NCI-H1417 (cell line): ENCODE results near the gene MYO1D.
"Not testable (repeated sequence)": the region's sequence is repeated elsewhere in the genome, so short reads cannot be mapped to it uniquely, and the experiment has no call there.

Experiments used
- DNase-seq, 3 experiments: peaks; one replicate each; lab custom pipeline; 2025; lab: John Stamatoyannopoulos, UW

The MYO1D gene

GRCh38 chr17:32876417-32877163 is at the start of gene MYO1D:
Gene MYO1D, minus strand, starts transcription at chr17:32877124. Its CDS starts 252 bp downstream, at chr17:32876872.
- peak; percentile 54 to 90 (median 83) for DNase-seq

DNA sequence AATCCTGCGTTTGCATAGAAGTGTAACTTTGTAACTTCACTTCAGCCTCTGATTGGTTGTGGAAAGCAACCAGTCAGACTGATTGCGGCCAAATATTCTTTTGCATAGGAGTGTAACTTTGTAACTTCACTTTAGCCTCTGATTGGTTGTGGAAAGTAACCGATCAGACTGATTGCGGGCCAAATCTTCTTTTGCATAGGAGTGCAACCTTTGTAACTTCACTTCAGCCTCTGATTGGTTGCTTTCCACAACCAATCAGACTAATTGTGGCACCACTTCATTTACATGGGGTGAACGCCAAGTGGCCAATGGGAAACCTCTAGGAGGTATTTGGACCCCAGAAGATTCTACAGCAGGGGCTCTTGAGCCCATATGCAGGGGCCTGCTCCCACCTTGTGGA is 49.3 kb upstream of the MYO1D start:
- DNase-seq, result no peak

DNA sequence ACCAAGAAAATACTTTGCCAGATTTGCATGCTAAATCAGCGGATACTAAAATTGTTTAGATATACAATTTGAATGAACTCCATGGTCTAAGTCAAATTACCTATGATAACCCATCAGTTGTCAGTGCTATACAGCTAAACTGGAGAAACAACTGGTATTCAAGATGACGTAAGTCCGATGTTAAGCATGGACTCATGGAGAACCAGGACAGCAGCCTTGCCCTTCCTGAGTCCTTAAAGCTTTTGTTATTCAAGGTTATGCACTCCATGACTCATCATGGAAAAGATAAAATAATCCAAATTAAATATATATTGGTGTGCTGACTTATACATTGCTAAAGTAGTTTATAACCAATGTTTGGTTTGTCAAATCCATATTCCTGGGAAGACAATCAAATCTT is 47.0 kb upstream of the MYO1D start:
- not testable (repeated sequence) for DNase-seq

DNA sequence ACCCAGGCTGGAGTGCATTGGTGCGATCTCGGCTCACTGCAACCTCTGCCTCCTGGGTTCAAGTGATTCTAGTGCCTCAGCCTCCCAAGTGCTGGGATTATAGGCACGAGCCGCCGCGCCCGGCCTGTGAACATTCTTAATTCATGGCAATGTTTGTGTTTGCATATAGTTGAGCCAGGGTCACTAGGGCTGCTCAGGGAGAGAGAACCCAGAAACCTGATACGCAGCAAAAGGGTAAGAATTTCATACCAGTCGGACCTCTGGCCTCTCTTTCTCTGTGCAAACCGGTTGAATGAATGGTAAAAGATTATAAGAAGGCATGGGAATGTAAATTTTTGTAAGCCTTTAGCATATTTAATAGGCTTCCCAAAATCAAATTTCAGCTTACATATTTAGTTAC is 44.1 kb upstream of the MYO1D start:
- DNase-seq, result no peak

- DNase-seq, result no peak
Observed at GRCh38 chr17:32920293-32920692, 43.4 kb upstream of the MYO1D start.

DNA sequence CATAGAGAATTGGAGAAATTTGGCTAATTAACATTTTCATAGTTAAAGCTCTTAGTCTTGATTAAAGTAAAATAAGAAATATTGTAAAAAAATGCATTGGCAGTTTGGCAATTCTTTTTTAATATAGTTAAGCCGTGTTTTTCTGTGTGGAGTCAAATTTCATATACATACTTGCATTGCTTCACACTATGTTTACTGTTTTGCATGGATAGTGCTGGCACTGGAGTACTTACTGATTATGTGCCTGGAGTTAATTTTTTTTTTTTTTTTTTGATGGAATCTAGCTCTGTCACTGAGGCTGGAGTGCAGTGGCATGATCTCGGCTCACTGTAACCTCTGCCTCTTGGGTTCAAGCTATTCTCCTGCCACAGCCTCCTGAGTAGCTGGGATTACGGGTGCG is 43.0 kb upstream of the MYO1D start:
- DNase-seq, result not testable (repeated sequence)

GRCh38 chr17:32917842-32918241 is 40.9 kb upstream of the MYO1D start:
- no peak for DNase-seq

GRCh38 chr17:32917081-32917480 is 40.2 kb upstream of the MYO1D start:
- no peak for DNase-seq

DNA sequence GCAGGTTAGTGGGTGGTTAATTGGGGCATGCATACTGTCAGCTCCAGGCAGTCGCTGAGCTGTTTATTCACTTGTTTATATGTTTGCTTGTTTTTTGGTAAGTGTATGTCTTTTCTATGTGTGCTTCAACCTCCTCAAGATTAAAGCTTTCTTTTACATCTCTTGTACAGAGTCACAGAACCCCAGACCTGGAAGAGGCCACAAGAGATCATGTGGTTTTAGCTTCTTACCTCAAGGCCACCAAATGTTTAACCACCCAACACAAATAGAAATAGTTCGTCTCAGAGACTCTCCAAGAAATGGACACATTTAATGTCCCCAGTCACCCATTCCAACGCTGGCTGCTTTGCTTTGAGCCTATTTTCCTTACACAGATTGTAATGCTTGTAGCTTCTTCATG is 39.2 kb upstream of the MYO1D start:
- no peak for DNase-seq

- DNase-seq, result no peak
Observed at GRCh38 chr17:32915245-32915644, 38.3 kb upstream of the MYO1D start.

DNA sequence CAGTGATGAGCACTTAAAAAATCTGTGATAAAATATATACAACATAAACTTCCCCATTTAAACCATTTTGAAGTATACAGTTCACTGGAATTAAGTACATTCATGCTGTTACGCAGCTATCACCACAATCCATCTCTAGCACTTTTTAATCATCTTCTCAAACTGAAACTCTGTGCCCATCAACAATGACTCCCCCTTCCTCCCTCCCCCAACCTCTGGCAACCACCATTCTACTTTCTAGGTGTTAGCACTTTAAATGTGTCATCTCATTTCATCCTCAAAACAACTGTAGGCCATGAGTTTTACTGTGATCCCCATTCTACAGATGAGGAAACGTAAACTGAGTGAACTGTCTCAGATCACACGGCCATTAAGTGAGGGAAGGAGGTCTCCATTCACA is 37.3 kb upstream of the MYO1D start:
- DNase-seq, result no peak

DNA sequence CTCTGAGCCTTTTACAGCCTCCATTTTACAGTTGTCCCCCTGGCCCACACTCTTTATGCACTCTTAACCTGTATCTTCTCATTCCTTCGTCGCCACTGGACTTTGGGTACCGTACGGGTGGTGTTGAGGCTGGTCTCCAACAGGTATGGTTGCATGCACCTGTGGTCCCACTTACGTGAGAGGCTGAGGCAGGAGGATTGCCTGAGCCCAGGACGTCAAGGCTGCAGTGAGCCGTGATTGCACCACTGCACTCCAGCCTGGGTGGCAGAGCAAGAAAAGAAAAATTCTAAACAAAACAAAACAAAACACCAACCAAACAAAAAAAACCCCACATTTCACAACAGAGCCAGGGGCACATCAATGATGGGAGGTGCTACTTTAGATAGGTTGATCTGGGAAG is 36.7 kb upstream of the MYO1D start:
- no peak for DNase-seq

GRCh38 chr17:32912218-32912897 is 35.4 kb upstream of the MYO1D start:
- peak in 2 of 3 experiments; percentile 18 to 78 for DNase-seq

GRCh38 chr17:32910769-32911168 is 33.8 kb upstream of the MYO1D start:
- DNase-seq, result no peak

- peak; percentile 59 to 83 (median 68) for DNase-seq
Observed at GRCh38 chr17:32909787-32910369, 33.0 kb upstream of the MYO1D start.

DNA sequence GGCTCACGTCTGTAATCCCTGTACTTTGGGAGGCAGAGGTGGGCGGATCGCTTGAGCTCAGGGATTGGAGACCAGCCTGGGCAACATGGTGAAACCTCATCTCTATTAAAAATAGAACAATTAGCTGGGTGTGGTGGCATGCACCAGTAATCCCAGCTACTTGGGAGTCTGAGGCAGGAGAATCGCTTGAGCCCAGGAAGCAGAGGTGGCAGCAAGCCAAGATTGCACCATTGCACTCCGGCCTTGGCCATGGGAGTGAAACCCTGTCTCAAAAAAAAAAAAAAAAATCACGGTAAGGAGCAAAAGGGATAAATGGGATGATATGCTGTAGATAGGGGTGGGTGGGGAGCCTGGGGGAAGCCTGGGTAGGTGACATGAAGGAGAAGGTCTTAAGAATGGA is 30.7 kb upstream of the MYO1D start:
- no peak for DNase-seq

DNA sequence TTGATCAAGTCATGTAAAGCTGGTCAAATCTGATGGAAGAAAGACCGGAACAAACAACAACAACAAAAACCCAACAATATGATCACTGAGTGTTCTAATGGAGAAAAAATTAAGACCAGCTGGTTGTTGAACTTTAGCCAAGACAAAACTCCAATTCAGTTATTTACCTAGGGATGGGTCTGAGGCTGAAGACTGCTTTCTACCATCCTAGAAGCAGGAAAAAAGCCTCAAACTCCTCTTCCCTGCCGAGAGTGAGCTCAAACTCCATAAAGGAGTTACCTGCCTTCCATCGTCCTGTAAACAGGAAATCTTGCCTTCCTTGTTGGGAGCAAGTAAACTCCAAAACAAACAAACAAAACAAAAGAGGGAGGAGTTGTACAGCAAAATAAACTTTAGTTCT is 28.0 kb upstream of the MYO1D start:
- no peak for DNase-seq

DNA sequence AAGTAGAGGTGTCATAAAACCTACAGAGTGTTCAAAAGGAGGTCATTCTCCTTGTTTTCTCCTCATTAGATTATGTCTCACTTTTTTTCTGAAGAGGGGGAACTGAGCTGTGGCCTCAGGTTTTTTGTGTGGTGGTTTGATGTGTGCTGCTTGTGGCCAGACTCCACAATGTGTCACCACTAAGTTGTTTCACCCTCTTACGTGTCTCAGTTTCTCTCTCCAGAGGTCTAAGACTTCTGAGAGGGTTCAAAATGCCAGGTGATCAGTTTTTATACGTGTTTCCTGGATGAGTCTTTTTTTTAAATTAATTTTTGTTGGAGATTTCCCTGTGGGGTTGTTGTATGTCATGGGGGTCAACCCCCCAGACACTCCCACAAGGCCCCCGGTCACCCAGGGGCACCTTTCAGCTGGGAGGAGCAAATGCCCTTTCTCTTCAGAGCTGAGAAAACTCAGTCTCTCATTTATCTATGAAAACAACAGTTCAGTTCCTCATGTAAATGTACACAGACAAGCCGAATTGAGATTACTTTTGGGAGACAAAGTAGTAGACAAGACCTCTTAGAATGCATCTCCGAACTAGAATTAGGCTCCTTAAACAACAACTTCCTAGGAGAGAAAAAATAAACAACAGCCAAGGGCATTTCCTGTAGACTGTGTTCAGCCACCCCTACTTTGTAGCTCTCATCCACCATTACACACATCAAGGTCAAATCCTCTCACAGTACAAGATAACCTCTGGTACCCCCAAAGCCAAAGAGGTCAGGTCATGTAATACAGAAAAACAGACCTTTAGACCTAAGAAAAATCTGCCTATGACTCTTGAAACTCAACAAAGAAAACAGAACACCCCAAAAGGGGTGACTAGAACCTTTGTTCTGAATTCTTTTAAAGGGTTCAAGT is 27.1 kb upstream of the MYO1D start:
- no peak for DNase-seq

- DNase-seq, result no peak
Observed at GRCh38 chr17:32901743-32902142, 24.8 kb upstream of the MYO1D start.

DNA sequence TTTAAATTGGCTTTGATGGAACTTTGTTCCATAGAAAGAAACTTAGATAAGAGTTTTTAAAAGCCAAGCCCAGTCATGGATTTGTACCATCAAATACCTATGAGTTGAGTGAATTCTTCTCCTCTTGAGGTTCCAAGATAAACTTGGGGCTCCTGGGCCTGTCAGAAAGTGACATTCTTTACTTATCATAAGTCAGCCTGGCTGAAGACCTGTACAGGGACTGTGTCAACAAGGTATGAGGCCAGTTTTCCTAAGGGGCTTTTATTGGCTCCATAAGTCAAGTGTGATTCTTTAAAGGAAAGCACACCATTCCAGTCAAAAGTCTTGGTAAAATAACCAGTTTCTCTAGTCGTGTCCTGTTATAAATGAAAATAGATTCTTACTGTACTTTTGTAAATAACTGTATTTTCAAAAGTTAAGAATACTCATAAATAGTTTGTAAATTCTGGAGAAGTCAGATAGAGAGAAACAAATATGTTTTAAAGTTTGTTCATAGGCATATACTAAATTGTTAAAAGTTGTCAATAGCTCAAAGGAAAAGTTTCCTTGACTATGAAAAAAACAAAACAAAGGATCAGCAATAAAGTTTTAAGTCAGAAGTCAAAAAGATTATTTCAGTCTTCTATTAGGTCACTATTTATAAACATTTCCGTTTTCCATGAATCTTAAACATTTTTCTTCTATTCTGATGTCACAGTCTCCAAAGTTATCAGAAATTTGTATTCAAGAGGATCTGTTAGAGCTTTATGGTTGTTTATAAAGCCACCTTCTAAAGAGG is 22.5 kb upstream of the MYO1D start:
- no peak for DNase-seq

GRCh38 chr17:32896647-32897258 is 19.8 kb upstream of the MYO1D start:
- no peak for DNase-seq
